Ishikawa (cell line): Measurements from ENCODE around the gene RMP24.

Experiments used
- CEBPB ChIP-seq: IDR thresholded peaks from 2 replicates; pipeline ENCODE4 v1.6.1; 2012
- CREB1 ChIP-seq: IDR thresholded peaks from 2 replicates; pipeline ENCODE4 v1.6.1; 2012; ENCODE audit warnings: low read depth
- EGR1 ChIP-seq: IDR thresholded peaks from 2 replicates; pipeline ENCODE4 v1.6.1; 2012
- EP300 ChIP-seq: IDR thresholded peaks from 2 replicates; pipeline ENCODE4 v1.6.1; 2012; ENCODE audit warnings: borderline replicate concordance
- FOXM1 ChIP-seq: IDR thresholded peaks from 2 replicates; pipeline ENCODE4 v1.6.1; 2012; ENCODE audit warnings: low read depth, borderline replicate concordance
- MAX ChIP-seq: IDR thresholded peaks from 2 replicates; pipeline ENCODE4 v1.6.1; 2012
- NFIC ChIP-seq: IDR thresholded peaks from 2 replicates; pipeline ENCODE4 v1.6.1; 2012
- RAD21 ChIP-seq: IDR thresholded peaks from 2 replicates; pipeline ENCODE4 v1.6.1; 2012; ENCODE audit warnings: low read depth
- REST ChIP-seq: IDR thresholded peaks from 2 replicates; pipeline ENCODE4 v1.6.1; 2012; ENCODE audit warnings: low read depth, mild to moderate bottlenecking
- TAF1 ChIP-seq: IDR thresholded peaks from 2 replicates; pipeline ENCODE4 v1.6.1; 2012; ENCODE audit warnings: low read depth, mild to moderate bottlenecking
- TCF12 ChIP-seq: IDR thresholded peaks from 2 replicates; pipeline ENCODE4 v1.6.1; 2012; ENCODE audit warnings: low read depth
- TEAD4 ChIP-seq: IDR thresholded peaks from 2 replicates; pipeline ENCODE4 v1.6.1; 2012
- YY1 ChIP-seq: IDR thresholded peaks from 2 replicates; pipeline ENCODE4 v1.6.1; 2012; ENCODE audit warnings: low read depth
- ZBTB7A ChIP-seq: IDR thresholded peaks from 2 replicates; pipeline ENCODE4 v1.6.1; 2012; ENCODE audit warnings: low read depth
- TF ChIP-seq, protein P1 (sequence below): IDR thresholded peaks from 2 replicates; pipeline ENCODE4 v1.6.1; 2012

Gene RMP24

DNA sequence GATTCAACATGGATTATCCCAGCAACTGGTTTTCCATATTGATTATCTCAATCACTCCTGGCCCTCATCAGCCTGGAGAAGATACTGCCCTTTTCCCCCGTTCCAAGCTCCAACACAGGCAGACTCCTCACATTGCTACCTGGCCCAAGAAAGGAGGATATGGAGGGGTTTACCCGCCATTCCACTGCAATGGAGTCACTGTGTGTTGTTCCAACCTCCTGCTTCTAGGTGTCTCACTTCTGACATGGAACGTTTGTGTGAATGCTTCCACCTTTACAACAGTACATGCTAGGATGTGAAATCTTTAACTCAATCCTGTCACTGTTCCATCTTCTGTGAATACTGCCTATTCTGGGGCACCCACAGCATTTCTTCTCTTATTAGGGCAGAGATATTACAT is 36.7 kb downstream of the RMP24 start:
- TF ChIP-seq TAF1 (no peak), MAX (no peak), YY1 (no peak), FOXM1 (no peak), TEAD4 (no peak), REST (no peak), EGR1 (no peak), CREB1 (no peak), ZBTB7A (no peak), RAD21 (no peak), TCF12 (no peak), NFIC (no peak), EP300 (no peak), CEBPB (no peak)
- TF ChIP-seq, protein P1, sequence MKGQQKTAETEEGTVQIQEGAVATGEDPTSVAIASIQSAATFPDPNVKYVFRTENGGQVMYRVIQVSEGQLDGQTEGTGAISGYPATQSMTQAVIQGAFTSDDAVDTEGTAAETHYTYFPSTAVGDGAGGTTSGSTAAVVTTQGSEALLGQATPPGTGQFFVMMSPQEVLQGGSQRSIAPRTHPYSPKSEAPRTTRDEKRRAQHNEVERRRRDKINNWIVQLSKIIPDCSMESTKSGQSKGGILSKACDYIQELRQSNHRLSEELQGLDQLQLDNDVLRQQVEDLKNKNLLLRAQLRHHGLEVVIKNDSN: no peak

DNA sequence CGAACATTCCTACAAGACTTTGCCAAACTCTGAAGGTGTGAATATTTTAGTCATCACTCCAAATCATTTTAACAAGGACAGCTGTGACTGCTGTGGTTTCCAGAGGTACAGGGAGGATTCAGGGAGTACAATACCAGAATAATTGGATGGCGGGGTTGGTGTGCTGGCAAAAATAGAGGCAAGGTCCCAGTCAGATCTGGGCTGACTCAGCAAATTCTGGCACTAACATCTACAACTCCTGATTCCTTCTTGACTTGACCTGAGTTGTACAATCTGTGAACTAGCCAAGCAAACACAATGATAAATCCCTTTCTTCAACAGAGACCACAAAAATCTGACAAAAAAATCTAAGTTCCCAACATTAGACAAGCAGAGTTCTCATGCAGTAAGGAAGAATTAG is 40.4 kb downstream of the RMP24 start:
- TF ChIP-seq EGR1 (no peak), TCF12 (no peak), RAD21 (no peak), FOXM1 (no peak), TEAD4 (no peak), CEBPB (no peak), MAX (no peak)
- TF ChIP-seq, protein P1: no peak

GRCh38 chr18:36015629-36016028 is 43.1 kb downstream of the RMP24 start:
- TF ChIP-seq, protein P1: no peak
- TF ChIP-seq TEAD4: no peak
- TF ChIP-seq REST: no peak
- no peak for TF ChIP-seq FOXM1
- TF ChIP-seq TCF12: no peak
- TF ChIP-seq EP300: no peak
- no peak for TF ChIP-seq TAF1
- no peak for TF ChIP-seq ZBTB7A
- no peak for TF ChIP-seq CREB1
- no peak for TF ChIP-seq CEBPB
- TF ChIP-seq MAX: no peak
- TF ChIP-seq YY1: no peak
- TF ChIP-seq RAD21: no peak

GRCh38 chr18:36017232-36017631 is 44.8 kb downstream of the RMP24 start:
- no peak for TF ChIP-seq TAF1
- TF ChIP-seq EP300: no peak
- TF ChIP-seq CREB1: no peak
- TF ChIP-seq EGR1: no peak
- TF ChIP-seq ZBTB7A: no peak
- TF ChIP-seq CEBPB: no peak
- no peak for TF ChIP-seq NFIC
- TF ChIP-seq RAD21: no peak
- TF ChIP-seq FOXM1: no peak
- TF ChIP-seq YY1: no peak
- TF ChIP-seq REST: no peak
- no peak for TF ChIP-seq TEAD4
- no peak for TF ChIP-seq MAX
- TF ChIP-seq TCF12: no peak
